ENCODE measurements around the gene SORCS1.

GRCh38 chr10:106957823-106958588, 206.5 kb downstream of the SORCS1 start:
- TF ChIP-seq CTCF (conservative IDR thresholded peaks at IDR 0.05) (no peak), EZH2 (IDR thresholded peaks at IDR 0.05; ENCODE audit: low read depth) (no peak)

Measured in PC-9 (cell line).